NCI-H1694 (cell line): ENCODE data around the gene PTAR1.
"Not testable (repeated sequence)": the region's sequence is repeated elsewhere in the genome, so short reads cannot be mapped to it uniquely, and the experiment has no call there.

Experiments
- DNase-seq: peaks from one replicate; lab custom pipeline; 2025; lab: John Stamatoyannopoulos, UW

The PTAR1 gene, protein sequence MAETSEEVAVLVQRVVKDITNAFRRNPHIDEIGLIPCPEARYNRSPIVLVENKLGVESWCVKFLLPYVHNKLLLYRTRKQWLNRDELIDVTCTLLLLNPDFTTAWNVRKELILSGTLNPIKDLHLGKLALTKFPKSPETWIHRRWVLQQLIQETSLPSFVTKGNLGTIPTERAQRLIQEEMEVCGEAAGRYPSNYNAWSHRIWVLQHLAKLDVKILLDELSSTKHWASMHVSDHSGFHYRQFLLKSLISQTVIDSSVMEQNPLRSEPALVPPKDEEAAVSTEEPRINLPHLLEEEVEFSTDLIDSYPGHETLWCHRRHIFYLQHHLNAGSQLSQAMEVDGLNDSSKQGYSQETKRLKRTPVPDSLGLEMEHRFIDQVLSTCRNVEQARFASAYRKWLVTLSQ

GRCh38 chr9:69759421-69760277 lies at the start of gene PTAR1:
Gene PTAR1 (minus strand): TSS chr9:69760011. CDS start chr9:69759938, 73 bp downstream.
- peak; percentile 47 for DNase-seq

DNA sequence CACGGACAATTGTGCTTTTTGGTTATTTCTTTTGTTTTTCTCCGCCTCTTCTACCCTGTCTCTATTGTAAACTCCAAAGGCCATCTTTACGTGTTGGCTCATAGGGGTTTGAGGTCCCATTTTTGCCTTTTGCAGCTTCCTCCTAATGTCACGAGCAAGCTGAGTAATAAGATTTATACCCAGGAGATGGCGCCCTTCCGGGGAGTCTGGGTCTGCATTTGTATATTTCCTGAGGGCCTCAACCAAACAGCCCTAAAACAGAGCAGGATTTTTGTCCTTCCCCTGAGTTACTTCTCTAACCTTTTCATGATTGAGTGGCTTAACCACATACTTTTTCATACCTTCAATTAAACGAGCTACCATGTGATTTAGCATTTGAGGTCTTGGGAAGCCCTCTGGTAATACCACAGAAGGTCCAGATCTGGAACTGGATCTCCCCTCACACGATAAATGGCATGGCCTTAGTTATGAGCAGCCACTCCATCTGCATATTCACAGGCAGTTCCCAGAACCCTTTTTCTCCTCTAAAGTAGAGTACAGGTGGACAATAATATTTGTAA lies 49.6 kb upstream of the PTAR1 start:
- no peak for DNase-seq

GRCh38 chr9:69806627-69807026 lies 46.8 kb upstream of the PTAR1 start:
- no peak for DNase-seq

GRCh38 chr9:69805962-69806515 lies 46.2 kb upstream of the PTAR1 start:
- DNase-seq, result no peak

- no peak for DNase-seq
Measured at GRCh38 chr9:69801989-69802388, 42.2 kb upstream of the PTAR1 start.

GRCh38 chr9:69800027-69800426 lies 40.2 kb upstream of the PTAR1 start:
- not testable (repeated sequence) for DNase-seq

DNA sequence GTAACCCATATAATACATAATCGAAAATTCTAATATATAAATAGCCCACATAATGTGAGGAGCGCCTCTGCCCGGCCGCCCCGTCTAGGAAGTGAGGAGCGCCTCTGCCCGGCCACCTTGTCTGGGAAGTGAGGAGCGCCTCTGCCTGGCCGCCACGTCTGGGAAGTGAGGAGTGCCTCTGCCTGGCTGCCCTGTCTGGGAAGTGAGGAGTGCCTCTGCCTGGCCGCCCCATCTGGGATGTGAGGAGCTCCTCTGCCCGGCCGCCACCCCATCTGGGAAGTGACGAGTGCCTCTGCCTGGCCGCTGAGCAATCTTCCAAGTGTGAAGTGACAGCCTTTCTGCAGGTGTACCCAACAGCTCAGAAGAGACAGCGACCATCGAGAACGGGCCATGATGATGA lies 39.7 kb upstream of the PTAR1 start:
- not testable (repeated sequence) for DNase-seq

DNA sequence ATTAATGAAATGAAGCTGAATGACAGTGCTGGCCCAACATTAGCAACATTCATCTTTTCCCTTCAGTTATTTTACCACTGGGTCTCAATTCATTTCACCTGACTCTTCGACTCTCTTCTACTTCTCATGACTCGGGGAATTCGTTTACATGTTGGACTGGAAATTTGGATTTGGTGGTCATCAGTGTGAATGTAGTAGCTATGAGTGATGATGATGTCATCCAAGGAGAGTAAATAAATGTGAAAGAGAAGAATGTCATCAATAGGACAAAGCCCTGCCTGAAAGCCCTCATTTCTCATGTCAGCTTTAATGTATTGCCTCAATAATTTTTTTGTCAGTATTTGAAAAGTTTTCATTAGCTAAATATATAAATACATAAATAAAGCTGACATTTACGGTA lies 38.9 kb upstream of the PTAR1 start:
- DNase-seq, result no peak

DNA sequence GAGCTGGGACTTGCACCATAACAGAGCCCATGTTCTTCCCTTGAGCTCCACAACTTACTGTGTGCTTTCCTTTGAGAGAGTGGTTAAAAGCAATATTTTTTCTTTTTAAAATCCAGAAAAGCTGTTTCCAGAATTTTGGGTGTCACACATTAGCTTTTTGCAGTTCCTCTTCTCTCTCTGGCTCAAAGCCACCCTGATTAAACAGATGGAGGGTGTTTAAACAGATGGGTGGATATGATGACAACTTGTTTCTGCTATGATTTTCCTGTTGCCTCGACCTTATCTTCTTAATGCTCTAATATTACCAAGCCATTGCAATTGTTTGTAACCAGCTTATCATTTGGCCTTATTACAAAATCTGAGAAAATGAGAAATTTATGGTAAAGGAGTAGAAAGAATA lies 37.9 kb upstream of the PTAR1 start:
- DNase-seq, result peak; percentile 71

DNA sequence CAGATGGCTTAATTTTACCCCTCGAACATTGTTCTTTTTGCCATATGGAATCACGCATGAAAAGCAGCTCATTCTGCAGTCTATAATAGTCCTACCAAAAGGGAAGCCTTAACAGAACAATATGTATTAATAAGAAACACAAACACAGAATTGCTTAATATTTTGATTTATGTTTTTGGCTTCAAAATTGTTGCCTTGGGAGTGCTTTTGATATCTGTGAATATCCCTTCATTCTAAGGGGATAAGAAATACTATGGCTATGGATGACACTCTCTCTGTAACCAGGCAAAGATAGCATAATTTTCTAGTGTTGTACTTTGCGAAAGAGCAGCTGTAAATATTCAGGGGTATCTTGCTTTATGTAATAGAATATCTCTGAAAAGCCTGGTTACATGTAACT lies 34.5 kb upstream of the PTAR1 start:
- DNase-seq, result no peak

DNA sequence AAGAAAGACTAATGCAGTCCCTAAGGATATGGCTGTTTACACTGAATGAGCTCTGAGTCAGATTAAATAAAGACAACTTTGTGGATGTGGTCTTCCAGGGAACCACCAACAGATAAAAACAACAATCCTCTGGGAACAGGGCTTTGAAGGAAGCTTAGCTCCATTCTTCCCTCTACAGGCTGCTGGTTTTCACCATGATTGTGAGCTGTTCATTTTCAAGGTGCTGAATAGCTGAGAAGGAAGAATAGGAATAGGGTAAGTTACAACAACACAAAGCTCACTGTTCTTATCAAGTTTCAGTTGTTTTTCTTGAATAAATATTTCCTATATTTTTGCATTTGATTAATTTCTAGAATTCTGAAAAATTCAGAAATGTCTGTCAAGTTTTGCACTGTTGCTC lies 25.9 kb upstream of the PTAR1 start:
- no peak for DNase-seq

GRCh38 chr9:69773258-69773657 lies 13.4 kb upstream of the PTAR1 start:
- no peak for DNase-seq

- no peak for DNase-seq
Measured at GRCh38 chr9:69771775-69772418, 12.1 kb upstream of the PTAR1 start.

- no peak for DNase-seq
Measured at GRCh38 chr9:69768716-69769115, 8.9 kb upstream of the PTAR1 start.

DNA sequence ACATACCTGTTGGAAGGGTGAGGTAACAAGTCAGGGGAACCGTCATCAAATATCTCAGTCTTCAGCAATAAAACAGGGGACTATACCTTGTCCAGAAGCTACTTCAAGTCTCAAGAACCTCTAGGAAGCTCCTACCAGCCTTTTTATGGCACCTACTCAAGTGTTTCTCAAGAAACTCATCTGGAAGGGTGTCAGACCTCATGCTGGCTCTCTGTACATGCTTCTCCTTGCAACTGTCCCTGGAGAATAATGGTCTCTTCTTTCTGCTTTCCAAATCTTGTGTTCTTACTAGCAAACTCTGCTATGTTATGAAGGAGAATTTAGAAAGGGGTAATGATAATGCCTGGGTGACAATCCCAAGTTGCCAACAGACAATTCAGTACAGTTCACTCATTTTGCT lies 8.3 kb upstream of the PTAR1 start:
- DNase-seq, result no peak

DNA sequence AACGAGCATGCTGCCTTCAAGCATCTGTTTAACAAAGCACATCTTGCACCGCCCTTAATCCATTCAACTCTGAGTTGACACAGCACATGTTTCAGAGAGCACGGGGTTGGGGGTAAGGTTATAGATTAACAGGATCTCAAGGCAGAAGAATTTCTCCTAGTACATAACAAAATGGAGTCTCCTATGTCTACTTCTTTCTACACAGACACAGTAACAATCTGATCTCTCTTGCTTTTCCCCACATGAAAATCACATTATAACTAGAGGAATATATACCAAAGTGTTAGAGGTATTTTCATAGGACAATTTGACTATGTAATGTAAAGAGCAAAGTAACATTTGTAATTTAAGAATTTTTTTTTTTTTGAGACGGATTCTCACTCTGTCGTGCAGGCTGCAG lies 4.1 kb upstream of the PTAR1 start:
- not testable (repeated sequence) for DNase-seq

GRCh38 chr9:69762527-69762926 lies 2.7 kb upstream of the PTAR1 start:
- no peak for DNase-seq

- no peak for DNase-seq
Measured at GRCh38 chr9:69760278-69760610, 433 bp upstream of the PTAR1 start.

DNA sequence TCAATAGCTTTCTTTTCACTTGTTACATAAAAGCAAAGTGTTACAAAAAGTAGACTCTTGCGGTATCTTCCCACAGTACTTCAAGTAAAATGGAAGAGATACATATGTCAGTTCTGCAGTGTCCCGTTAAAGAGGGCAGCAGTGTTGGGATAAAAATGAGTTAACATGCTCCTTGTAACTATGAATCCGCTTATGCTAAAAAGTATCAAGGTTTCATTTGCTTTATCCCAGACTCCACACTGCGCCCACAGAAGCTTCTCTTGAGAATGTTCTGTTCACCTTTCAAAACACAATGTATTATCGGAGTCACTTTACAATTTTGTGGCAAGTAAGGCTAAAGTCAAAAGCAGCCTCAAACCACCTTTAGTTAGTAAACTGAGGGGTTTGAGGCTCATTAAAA lies 790 bp downstream of the PTAR1 start:
- no peak for DNase-seq

DNA sequence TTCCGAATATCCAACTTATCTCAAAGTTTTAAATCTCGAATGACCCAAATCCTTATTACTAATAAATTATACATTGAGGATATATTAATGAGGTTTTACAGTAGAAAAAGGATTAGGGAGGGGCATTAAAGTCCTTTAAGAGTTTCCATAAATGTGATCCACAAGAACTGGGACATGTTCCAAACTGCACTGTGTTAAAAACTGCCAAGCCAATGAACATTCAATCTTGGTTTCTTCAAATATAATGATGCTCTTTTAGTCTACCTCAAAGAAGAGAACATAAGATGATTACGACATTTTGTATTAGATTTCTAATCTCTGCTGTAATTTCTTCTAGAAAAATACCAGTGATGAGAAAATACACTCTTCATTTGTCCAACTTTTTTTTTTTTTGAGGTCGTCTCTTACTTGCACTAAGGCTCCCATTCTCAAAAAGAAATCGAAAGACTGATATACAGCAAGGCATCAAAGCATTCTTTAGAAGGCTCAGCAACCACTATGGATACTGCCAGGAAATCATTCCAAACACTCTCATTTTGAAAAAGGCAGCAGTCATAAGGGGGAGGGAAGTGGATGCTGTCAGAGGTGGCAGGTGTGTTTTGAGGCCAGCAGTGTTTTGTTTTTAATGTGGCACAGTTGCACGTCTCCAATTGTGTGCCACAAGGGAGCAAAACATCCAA lies 1.7 kb downstream of the PTAR1 start:
- peak; percentile 1 for DNase-seq

- DNase-seq, result no peak
Measured at GRCh38 chr9:69755205-69755604, 4.6 kb downstream of the PTAR1 start.

DNA sequence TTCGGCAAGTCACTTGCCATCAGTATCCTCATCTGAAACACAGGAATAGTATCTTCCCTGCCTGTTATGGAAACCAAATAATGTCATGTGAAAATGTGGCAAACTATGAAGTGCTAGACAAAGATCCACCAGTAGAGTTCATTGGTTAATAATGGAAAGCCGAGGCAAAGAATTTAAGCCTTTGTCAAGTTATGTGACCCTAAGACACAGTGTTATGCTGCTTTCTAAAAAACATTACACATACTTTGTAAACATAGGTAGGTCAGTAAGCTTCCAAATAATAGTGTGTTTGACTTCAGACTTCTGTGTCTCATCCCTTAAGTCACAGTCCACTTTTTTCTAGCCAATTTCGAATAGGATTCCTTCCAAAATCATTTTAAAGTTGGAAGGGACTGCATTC lies 6.0 kb downstream of the PTAR1 start:
- DNase-seq, result no peak
